Stimulated activated CD4-positive, alpha-beta T cell treated with anti-CD3 and anti-CD28 coated beads, TNF-alpha, amount 100 ng/mL, for 4 hours (primary cell): ENCODE data around the gene ALDH7A1.
A peak's percentile ranks its signal among the peaks of the same experiment; 100 is the strongest.
"Not testable (repeated sequence)": the region's sequence is repeated elsewhere in the genome, so short reads cannot be mapped to it uniquely, and the experiment has no call there.

ENCODE experiments used
- DNase-seq, 3 experiments: peaks; one replicate each; pipeline ENCODE4 v3.0.0-alpha.2; 2020; ENCODE audit warnings: low read depth in 3 of 3

The ALDH7A1 gene

GRCh38 chr5:126594748-126595485 is at the start of gene ALDH7A1:
Gene ALDH7A1 (minus strand): TSS chr5:126595219. CDS start chr5:126595198, 21 bp downstream.
- peak in 2 of 3 experiments; percentile 10 to 13 for DNase-seq

GRCh38 chr5:126641387-126641786 is 46.4 kb upstream of the ALDH7A1 start:
- DNase-seq = no peak

- DNase-seq = no peak
Observed at GRCh38 chr5:126640866-126641265, 45.8 kb upstream of the ALDH7A1 start.

GRCh38 chr5:126636956-126637355 is 41.9 kb upstream of the ALDH7A1 start:
- no peak for DNase-seq

GRCh38 chr5:126635585-126635984 is 40.6 kb upstream of the ALDH7A1 start:
- DNase-seq = no peak

- no peak for DNase-seq
Observed at GRCh38 chr5:126633552-126633951, 38.5 kb upstream of the ALDH7A1 start.

GRCh38 chr5:126631920-126632319 is 36.9 kb upstream of the ALDH7A1 start:
- DNase-seq = no peak

GRCh38 chr5:126628102-126628501 is 33.1 kb upstream of the ALDH7A1 start:
- DNase-seq = no peak

GRCh38 chr5:126624534-126624933 is 29.5 kb upstream of the ALDH7A1 start:
- no peak for DNase-seq

GRCh38 chr5:126619781-126620180 is 24.8 kb upstream of the ALDH7A1 start:
- DNase-seq = no peak

GRCh38 chr5:126617603-126618002 is 22.6 kb upstream of the ALDH7A1 start:
- DNase-seq = not testable (repeated sequence)

- DNase-seq = no peak
Observed at GRCh38 chr5:126615286-126615685, 20.3 kb upstream of the ALDH7A1 start.

- DNase-seq = no peak
Observed at GRCh38 chr5:126613941-126614592, 19.0 kb upstream of the ALDH7A1 start.

- no peak for DNase-seq
Observed at GRCh38 chr5:126610616-126611015, 15.6 kb upstream of the ALDH7A1 start.

GRCh38 chr5:126610160-126610559 is 15.1 kb upstream of the ALDH7A1 start:
- no peak for DNase-seq

- no peak for DNase-seq
Observed at GRCh38 chr5:126605525-126605924, 10.5 kb upstream of the ALDH7A1 start.

- DNase-seq = no peak
Observed at GRCh38 chr5:126603402-126603991, 8.5 kb upstream of the ALDH7A1 start.

GRCh38 chr5:126600631-126601511 is 5.9 kb upstream of the ALDH7A1 start, which contains the start of gene PHAX:
Gene PHAX (plus strand): TSS chr5:126600947. CDS start chr5:126600963, 16 bp downstream.
- DNase-seq = peak; percentile 45 to 65 (median 50)

GRCh38 chr5:126599971-126600630 is 5.1 kb upstream of the ALDH7A1 start:
- DNase-seq = not testable (repeated sequence)

- no peak for DNase-seq
Observed at GRCh38 chr5:126599499-126599898, 4.5 kb upstream of the ALDH7A1 start.

GRCh38 chr5:126597156-126597555 is 2.1 kb upstream of the ALDH7A1 start:
- DNase-seq = no peak
